ENCODE measurements around the gene ARHGAP8. TPM values are rescaled to one million over a fixed set of nuclear protein-coding genes. Genes with fewer than 3 reads are reported as not detected.

Gene ARHGAP8
- total RNA-seq, 2 experiments from 2014 or later, result not detected

DNA sequence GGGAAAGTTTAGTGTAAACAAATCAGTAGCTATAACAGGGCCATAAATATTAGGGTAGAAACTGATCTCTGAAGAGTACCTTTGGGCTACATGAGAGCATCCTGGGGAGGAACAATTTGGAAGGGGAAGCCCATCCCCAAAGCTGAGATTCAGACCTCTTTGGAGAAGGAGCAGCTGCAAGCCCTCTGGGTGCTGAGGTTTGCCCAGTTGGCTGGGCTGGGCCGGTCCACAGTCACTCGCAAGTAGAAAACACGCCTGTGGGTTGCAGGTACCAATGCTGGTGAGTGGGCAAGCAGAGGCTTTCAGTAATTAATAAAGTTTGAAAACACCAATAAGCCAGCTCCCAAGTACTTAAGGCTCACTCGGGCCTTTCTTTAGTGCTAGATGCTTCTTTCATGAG is 124.5 kb downstream of the ARHGAP8 start:
- TF ChIP-seq, protein P1, sequence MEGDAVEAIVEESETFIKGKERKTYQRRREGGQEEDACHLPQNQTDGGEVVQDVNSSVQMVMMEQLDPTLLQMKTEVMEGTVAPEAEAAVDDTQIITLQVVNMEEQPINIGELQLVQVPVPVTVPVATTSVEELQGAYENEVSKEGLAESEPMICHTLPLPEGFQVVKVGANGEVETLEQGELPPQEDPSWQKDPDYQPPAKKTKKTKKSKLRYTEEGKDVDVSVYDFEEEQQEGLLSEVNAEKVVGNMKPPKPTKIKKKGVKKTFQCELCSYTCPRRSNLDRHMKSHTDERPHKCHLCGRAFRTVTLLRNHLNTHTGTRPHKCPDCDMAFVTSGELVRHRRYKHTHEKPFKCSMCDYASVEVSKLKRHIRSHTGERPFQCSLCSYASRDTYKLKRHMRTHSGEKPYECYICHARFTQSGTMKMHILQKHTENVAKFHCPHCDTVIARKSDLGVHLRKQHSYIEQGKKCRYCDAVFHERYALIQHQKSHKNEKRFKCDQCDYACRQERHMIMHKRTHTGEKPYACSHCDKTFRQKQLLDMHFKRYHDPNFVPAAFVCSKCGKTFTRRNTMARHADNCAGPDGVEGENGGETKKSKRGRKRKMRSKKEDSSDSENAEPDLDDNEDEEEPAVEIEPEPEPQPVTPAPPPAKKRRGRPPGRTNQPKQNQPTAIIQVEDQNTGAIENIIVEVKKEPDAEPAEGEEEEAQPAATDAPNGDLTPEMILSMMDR (conservative IDR thresholded peaks at IDR 0.05; ENCODE audit: low read length), result no peak
- no peak for TF ChIP-seq EZH2phosphoT487 (IDR thresholded peaks at IDR 0.05; ENCODE audit: borderline replicate concordance, low read depth, low read length)
- intact Hi-C loops (cut with micrococcal nuclease; ENCODE audit: unreplicated experiment), result no loop called here
- Histone ChIP-seq H3K36me3 (ENCODE audit: insufficient read depth, low read length) (no peaks in the 10 kb centered on the region), H2AFZ (ENCODE audit: low read length) (no peak overlapping the region), H3K79me2 (ENCODE audit: insufficient read depth, low read depth, low read length) (no peaks in the 10 kb centered on the region), H3K9me2 (ENCODE audit: insufficient read depth, low read length) (no peaks in the 10 kb centered on the region), H3K4me2 (ENCODE audit: low read length) (no peak overlapping the region), H3K27ac (ENCODE audit: low read depth, low read length, poor library complexity, severe bottlenecking) (no peak overlapping the region), H3K4me1 (ENCODE audit: insufficient read depth, low read length, poor library complexity, severe bottlenecking) (no peaks in the 10 kb centered on the region), H3K9me3 (ENCODE audit: low read length) (no peaks in the 10 kb centered on the region), H3K4me3 (ENCODE audit: low read depth, low read length, poor library complexity, severe bottlenecking) (no peak overlapping the region), H4K20me1 (ENCODE audit: insufficient read depth, low read length) (no peaks in the 10 kb centered on the region)
- DNase-seq (ENCODE audit: low spot score), result no peak
- ChIA-PET CTCF (ENCODE audit: unreplicated experiment) (no interaction called here), POLR2A (interaction anchor here (0.5 kb wide), 1 partner anchor 52 kb away, joined by 6 read pairs; no protein-coding TSS in a partner anchor)
- BruUV-seq (replicated peaks), result no TSS peak

GRCh38 chr22:44878483-44879300 is 126.3 kb downstream of the ARHGAP8 start:
- intact Hi-C loops (cut with micrococcal nuclease; ENCODE audit: unreplicated experiment), result no loop called here
- ChIA-PET CTCF (ENCODE audit: unreplicated experiment) (interaction anchor here (0.6 kb wide), 1 partner anchor 390 kb away, joined by 3 read pairs; no protein-coding TSS in a partner anchor), POLR2A (interaction anchor here (1.3 kb wide), 1 partner anchor 23 kb away, joined by 3 read pairs; no protein-coding TSS in a partner anchor)

More at GRCh38 chr22:44878483-44879300, 126.3 kb downstream of the ARHGAP8 start:
- no peaks in the 10 kb centered on the region for H3K9me3 ChIP-seq (ENCODE audit: low read length)
- no peak overlapping the region for H3K4me2 ChIP-seq (ENCODE audit: low read length)
- no peak for DNase-seq (ENCODE audit: low spot score)
- H2AFZ ChIP-seq (ENCODE audit: low read length), result no peak overlapping the region
- TF ChIP-seq EZH2phosphoT487 (IDR thresholded peaks at IDR 0.05; ENCODE audit: borderline replicate concordance, low read depth, low read length), result no peak
- TF ChIP-seq, protein P1 (conservative IDR thresholded peaks at IDR 0.05; ENCODE audit: low read length), result no peak
- H3K9me2 ChIP-seq (ENCODE audit: insufficient read depth, low read length), result no peaks in the 10 kb centered on the region
- no peak overlapping the region for H3K4me3 ChIP-seq (ENCODE audit: low read depth, low read length, poor library complexity, severe bottlenecking)
- no peaks in the 10 kb centered on the region for H3K4me1 ChIP-seq (ENCODE audit: insufficient read depth, low read length, poor library complexity, severe bottlenecking)
- H3K36me3 ChIP-seq (ENCODE audit: insufficient read depth, low read length), result no peaks in the 10 kb centered on the region
- H3K27ac ChIP-seq (ENCODE audit: low read depth, low read length, poor library complexity, severe bottlenecking), result no peak overlapping the region
- H4K20me1 ChIP-seq (ENCODE audit: insufficient read depth, low read length), result no peaks in the 10 kb centered on the region
- BruUV-seq (replicated peaks), result no TSS peak
- H3K79me2 ChIP-seq (ENCODE audit: insufficient read depth, low read depth, low read length), result no peaks in the 10 kb centered on the region
